NCI-H2196 (cell line): ENCODE data around the gene TERT.

Source experiments
- DNase-seq: peaks from one replicate; lab custom pipeline; 2025; ENCODE audit not compliant: unreplicated experiment; lab: John Stamatoyannopoulos, UW

The TERT gene

GRCh38 chr5:1319436-1320256 lies 24.8 kb upstream of the TERT start:
- DNase-seq, result no peak

DNA sequence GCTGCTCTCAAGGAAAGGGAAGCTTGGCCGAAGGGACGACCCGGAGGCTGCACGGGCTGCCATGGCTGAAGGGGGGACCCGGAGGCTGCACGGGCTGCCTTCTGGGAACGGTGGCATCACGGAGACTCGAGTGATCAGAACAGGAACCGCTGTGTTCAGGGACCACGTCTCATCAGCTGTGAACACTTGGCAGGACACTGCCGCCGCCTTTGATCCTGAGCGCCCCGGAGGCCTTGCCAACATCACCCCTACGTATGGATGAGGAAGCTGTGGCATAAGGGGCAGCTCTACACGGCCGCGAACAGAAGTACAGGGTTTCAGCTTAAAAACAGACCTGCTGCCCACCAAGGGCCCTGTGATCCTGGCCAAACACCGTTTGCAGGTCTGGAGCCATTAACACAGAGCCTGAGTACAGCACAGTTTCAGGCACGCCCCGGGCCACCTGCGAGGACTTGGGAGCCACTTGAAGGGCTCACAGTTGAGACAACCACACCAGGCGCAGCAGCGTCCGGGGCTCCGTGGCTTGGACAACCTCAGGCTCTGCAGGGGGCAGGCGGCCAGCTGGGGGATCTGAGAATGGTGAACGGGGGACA lies 23.9 kb upstream of the TERT start:
- no peak for DNase-seq

GRCh38 chr5:1317921-1318565 lies 23.2 kb upstream of the TERT start:
- no peak for DNase-seq

DNA sequence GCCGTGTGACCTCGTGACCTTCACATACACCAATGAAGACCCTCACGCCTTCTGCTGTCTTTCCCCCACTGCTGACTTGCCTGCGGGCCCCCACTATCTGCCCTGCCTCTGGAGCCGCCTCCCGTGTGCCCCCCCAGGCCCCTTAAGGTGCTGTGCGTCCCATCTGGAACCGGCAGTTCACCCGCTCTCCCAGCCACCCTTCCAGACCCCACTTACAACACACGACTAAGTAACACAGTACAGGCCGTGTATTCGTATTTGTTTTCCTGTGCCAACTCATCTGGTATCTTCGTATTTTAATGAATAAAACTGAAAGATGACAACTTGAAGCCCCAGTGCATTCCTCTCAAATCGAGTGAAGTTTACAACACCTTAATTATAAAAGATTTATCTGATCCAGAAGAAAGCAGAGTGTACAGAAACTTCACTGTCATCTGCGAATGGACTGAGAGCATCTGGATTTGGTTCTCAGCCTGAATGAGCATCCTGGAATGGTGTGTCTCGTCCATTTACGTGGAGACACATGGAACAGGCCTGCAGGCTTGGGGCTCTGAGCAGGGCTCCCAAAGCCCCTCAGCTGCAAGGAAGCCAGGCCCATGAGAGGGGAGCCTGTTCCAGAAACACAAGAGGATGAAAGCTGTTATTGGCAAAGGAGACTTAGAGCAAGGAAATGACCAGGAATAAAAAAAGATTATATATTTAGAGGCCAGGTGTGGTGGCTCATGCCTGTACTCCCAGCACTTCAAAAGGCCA lies 21.9 kb upstream of the TERT start:
- no peak for DNase-seq

- peak; percentile 96 for DNase-seq
These were observed 21.1 kb upstream of the TERT start for GRCh38 chr5:1315709-1316587.

DNA sequence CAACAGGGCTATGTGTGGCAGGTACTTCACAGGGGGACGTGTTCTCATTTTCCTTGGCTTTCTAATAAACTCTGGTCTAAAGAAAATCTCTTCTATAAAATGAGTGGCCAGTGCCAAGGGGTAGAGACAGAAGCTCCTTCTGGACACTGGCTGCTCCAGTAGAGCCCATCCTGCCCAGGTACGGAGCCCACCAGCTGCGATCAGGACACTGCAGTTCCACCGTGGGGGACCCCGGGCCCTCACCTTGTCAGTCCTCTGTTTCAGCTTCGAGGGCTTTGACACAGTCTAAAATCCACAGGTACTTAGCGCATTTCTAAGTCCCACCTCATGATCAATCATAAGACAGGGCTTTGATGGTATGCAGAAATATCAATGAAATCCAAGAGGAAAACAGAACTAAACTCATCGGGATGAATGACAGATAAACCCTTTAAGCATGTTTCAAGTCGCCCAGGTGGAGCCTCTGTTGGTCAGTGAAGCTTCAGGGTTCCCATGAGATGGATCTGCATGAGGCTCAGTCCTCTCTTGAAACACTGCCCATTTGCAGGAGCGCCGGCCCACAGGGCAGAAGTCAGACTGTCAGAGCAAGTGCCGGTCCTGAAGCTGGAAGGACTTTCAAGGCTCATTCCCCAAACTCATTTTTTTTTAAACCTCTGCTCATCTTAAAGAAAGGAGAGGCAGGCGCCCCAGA lies 20.3 kb upstream of the TERT start:
- no peak for DNase-seq

DNA sequence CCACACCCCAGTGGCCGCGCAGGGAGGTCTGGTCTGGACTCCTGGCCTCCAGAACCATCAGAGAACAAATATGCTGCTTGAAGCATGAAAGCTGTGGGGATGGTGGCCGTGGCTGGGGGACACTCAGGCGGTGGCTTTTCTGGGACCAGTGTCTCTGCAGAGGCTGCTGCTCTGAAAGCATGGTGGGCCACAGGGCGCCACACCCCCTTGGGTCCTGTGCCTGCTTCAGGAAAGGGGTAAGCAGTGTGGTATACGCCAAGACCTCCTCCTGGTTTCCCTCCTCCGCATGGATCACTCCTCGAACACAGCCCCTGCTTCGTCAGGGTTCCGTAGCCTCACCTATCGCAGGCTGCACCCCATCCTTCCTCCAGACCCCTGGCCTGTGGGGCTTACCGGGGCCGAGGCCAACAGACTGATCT lies 19.7 kb upstream of the TERT start:
- no peak for DNase-seq

DNA sequence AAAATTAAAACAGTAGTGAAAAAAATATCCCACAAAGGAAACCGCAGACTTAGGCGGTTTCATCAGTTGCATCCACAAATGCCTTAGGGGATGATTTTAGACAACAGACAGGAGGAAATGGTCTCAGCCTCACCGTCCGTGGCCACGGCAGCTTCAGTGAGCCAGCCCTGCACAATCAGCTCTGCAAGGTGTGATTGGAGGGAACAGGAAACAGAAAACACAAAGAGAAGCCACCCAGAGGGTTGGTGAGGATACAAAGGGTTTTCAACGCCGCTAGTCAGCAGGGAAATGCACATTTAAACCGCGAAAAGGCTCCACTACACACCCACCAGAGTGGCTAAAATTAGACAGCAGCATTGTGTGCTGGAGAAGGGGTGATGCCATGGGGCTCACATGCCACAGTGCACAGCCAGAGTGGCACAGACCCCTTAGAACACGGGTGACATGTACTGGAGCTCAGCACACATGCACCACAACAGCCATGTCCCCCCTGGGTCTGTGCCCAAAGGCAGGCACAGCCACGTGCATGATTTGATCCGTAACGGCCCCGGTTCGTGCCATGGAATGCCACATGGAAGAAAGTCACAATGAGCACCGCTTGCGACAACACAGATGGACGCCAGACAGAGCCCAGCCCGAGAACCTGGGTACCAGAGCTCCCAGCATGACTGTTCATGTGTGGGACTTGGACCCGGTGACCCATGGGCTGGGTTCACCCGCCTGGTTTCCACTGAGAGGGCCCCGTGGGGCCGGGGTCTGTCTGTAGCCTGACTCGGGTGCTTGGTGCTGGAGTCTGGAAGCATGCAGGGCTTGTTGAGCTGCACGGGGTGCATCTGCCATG lies 18.3 kb upstream of the TERT start:
- no peak for DNase-seq

- no peak for DNase-seq
These were observed 17.3 kb upstream of the TERT start for GRCh38 chr5:1312206-1312605.

GRCh38 chr5:1311439-1312055 lies 16.7 kb upstream of the TERT start:
- no peak for DNase-seq

DNA sequence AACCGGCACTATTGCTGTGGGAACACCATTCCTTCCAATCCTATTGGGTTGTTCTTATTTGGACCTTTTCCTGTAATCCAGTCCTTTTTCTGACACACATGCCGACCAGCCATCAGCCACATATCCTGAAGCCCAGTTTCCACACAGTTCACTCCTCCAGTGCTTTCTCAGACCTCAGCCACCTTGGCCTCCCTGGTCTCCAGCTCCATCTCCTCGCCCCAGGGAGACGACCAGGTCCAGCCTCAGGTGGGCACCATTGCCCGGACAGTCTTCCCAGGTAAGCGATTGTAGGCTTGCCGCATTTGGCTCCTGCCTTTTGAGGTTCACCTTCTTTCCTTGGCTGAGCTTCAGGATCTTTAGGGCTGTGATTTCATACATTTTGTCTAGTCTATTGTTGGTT lies 15.2 kb upstream of the TERT start:
- no peak for DNase-seq

GRCh38 chr5:1304033-1304432 lies 9.2 kb upstream of the TERT start:
- DNase-seq, result no peak

DNA sequence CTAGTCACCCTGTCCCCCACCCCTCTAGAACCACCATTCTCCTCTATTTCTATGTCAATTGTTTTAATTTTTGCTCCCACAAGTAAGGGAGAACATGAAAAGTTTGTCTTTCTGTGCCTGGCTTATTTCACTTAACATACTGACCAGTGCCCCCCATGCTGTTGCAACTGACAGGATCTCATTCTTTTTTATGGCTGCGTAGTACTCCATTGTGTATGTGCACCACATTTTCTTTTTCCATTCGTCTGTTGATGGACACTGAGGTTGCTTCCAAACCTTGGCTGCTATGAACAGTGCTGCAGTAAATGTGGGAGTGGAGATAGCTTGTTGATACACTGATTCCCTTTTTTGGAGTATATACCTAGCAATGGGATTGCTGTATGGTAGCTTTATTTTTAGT lies 7.4 kb upstream of the TERT start:
- DNase-seq, result no peak

GRCh38 chr5:1300581-1301083 lies 5.8 kb upstream of the TERT start:
- no peak for DNase-seq

GRCh38 chr5:1299961-1300360 lies 5.1 kb upstream of the TERT start:
- DNase-seq, result no peak

DNA sequence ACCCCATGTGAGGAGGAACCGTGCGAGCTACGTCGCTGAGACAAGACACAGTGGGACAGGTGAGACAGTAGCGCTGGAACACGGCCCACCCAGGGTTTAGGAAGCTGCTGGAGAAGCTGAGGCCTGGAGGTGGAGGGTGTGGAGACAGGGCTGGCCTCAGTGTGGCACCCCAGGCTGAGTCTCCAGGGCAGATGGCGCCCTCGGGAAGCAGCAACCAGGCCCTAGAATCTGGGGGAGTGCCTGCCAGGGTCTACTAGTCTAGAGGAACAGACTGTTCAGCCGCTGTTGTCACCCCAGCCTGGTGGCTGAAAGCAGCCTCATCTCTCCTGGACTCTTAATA lies 4.6 kb upstream of the TERT start:
- DNase-seq, result no peak

- no peak for DNase-seq
These were observed 4.0 kb upstream of the TERT start for GRCh38 chr5:1298723-1299510.

- no peak for DNase-seq
These were observed 3.2 kb upstream of the TERT start for GRCh38 chr5:1298067-1298551.
